ENCODE measurements around the gene HOXB6.

- no peak for TF ChIP-seq MYC (IDR thresholded peaks at IDR 0.05; ENCODE audit: borderline replicate concordance, low read length)
- TF ChIP-seq SREBF2 (IDR thresholded peaks at IDR 0.05): no peak
- no peak for TF ChIP-seq USF2 (IDR thresholded peaks at IDR 0.05)
- TF ChIP-seq JUNB (IDR thresholded peaks at IDR 0.05): no peak
These were observed 41.0 kb downstream of the HOXB6 start for GRCh38 chr17:48563867-48564187.

Data from A549 (cell line).